ENCODE results near the gene ST8SIA5. TPM values are rescaled to one million over a fixed set of nuclear protein-coding genes. Genes with fewer than 3 reads are reported as not detected.

Gene ST8SIA5
- total RNA-seq, 1 experiment from 2014 or later, result 5.4 TPM

- H3K9me3 Mint-ChIP-seq, result no peaks in the 10 kb centered on the region
- TF ChIP-seq, protein P1, sequence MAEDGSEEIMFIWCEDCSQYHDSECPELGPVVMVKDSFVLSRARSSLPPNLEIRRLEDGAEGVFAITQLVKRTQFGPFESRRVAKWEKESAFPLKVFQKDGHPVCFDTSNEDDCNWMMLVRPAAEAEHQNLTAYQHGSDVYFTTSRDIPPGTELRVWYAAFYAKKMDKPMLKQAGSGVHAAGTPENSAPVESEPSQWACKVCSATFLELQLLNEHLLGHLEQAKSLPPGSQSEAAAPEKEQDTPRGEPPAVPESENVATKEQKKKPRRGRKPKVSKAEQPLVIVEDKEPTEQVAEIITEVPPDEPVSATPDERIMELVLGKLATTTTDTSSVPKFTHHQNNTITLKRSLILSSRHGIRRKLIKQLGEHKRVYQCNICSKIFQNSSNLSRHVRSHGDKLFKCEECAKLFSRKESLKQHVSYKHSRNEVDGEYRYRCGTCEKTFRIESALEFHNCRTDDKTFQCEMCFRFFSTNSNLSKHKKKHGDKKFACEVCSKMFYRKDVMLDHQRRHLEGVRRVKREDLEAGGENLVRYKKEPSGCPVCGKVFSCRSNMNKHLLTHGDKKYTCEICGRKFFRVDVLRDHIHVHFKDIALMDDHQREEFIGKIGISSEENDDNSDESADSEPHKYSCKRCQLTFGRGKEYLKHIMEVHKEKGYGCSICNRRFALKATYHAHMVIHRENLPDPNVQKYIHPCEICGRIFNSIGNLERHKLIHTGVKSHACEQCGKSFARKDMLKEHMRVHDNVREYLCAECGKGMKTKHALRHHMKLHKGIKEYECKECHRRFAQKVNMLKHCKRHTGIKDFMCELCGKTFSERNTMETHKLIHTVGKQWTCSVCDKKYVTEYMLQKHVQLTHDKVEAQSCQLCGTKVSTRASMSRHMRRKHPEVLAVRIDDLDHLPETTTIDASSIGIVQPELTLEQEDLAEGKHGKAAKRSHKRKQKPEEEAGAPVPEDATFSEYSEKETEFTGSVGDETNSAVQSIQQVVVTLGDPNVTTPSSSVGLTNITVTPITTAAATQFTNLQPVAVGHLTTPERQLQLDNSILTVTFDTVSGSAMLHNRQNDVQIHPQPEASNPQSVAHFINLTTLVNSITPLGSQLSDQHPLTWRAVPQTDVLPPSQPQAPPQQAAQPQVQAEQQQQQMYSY (CRISPR knock-in tag; IDR thresholded peaks at IDR 0.05), result no peak
- ChIA-PET POLR2A (no interaction called here), CTCF (interaction anchor here (0.9 to 5.0 kb wide), 4 partner anchors 22 to 114 kb away, joined by 3 to 29 read pairs (median 4); no protein-coding TSS in a partner anchor)
- H3K4me1 Mint-ChIP-seq, result peaks cover 10% of the 10 kb centered on the region
- no peak for DNase-seq (ENCODE audit: low spot score)
- H3K27ac Mint-ChIP-seq, result no peak overlapping the region
- no peak overlapping the region for H3K4me3 Mint-ChIP-seq
- no peaks in the 10 kb centered on the region for H3K36me3 Mint-ChIP-seq
- no peaks in the 10 kb centered on the region for H3K27me3 Mint-ChIP-seq (ENCODE audit: low read depth)
- no peak for ATAC-seq
Observed at GRCh38 chr18:46679846-46680598, 76.8 kb downstream of the ST8SIA5 start.

- Mint-ChIP-seq H3K4me1 (peaks cover 11% of the 10 kb centered on the region), H3K9me3 (no peaks in the 10 kb centered on the region), H3K27ac (no peak overlapping the region), H3K36me3 (no peaks in the 10 kb centered on the region), H3K4me3 (no peak overlapping the region), H3K27me3 (ENCODE audit: low read depth) (no peaks in the 10 kb centered on the region; the same call in 1 of the 2 replicates)
- CTCF ChIA-PET, result interaction anchor here (1.2 to 5.0 kb wide), 3 partner anchors 19 to 33 kb away, joined by 3 to 29 read pairs (median 3); no protein-coding TSS in a partner anchor
- POLR2A ChIA-PET, result no interaction called here
- TF ChIP-seq, protein P2, sequence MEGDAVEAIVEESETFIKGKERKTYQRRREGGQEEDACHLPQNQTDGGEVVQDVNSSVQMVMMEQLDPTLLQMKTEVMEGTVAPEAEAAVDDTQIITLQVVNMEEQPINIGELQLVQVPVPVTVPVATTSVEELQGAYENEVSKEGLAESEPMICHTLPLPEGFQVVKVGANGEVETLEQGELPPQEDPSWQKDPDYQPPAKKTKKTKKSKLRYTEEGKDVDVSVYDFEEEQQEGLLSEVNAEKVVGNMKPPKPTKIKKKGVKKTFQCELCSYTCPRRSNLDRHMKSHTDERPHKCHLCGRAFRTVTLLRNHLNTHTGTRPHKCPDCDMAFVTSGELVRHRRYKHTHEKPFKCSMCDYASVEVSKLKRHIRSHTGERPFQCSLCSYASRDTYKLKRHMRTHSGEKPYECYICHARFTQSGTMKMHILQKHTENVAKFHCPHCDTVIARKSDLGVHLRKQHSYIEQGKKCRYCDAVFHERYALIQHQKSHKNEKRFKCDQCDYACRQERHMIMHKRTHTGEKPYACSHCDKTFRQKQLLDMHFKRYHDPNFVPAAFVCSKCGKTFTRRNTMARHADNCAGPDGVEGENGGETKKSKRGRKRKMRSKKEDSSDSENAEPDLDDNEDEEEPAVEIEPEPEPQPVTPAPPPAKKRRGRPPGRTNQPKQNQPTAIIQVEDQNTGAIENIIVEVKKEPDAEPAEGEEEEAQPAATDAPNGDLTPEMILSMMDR (IDR thresholded peaks at IDR 0.05), result no peak
- TF ChIP-seq NFYB (CRISPR knock-in tag; conservative IDR thresholded peaks at IDR 0.05; ENCODE audit: low read depth), result no peak
- TF ChIP-seq, protein P3, sequence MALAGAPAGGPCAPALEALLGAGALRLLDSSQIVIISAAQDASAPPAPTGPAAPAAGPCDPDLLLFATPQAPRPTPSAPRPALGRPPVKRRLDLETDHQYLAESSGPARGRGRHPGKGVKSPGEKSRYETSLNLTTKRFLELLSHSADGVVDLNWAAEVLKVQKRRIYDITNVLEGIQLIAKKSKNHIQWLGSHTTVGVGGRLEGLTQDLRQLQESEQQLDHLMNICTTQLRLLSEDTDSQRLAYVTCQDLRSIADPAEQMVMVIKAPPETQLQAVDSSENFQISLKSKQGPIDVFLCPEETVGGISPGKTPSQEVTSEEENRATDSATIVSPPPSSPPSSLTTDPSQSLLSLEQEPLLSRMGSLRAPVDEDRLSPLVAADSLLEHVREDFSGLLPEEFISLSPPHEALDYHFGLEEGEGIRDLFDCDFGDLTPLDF (CRISPR knock-in tag; IDR thresholded peaks at IDR 0.05), result no peak
- no peak for ATAC-seq
- no peak for DNase-seq (ENCODE audit: low spot score)
Observed at GRCh38 chr18:46678785-46679399, 78.0 kb downstream of the ST8SIA5 start.

- ATAC-seq (no peak), DNase-seq (ENCODE audit: low spot score) (no peak)
- ChIA-PET POLR2A (no interaction called here), CTCF (interaction anchor here (1.0 to 5.0 kb wide), 3 partner anchors 18 to 77 kb away, joined by 3 to 29 read pairs (median 3); no protein-coding TSS in a partner anchor)
- TF ChIP-seq, protein P4, sequence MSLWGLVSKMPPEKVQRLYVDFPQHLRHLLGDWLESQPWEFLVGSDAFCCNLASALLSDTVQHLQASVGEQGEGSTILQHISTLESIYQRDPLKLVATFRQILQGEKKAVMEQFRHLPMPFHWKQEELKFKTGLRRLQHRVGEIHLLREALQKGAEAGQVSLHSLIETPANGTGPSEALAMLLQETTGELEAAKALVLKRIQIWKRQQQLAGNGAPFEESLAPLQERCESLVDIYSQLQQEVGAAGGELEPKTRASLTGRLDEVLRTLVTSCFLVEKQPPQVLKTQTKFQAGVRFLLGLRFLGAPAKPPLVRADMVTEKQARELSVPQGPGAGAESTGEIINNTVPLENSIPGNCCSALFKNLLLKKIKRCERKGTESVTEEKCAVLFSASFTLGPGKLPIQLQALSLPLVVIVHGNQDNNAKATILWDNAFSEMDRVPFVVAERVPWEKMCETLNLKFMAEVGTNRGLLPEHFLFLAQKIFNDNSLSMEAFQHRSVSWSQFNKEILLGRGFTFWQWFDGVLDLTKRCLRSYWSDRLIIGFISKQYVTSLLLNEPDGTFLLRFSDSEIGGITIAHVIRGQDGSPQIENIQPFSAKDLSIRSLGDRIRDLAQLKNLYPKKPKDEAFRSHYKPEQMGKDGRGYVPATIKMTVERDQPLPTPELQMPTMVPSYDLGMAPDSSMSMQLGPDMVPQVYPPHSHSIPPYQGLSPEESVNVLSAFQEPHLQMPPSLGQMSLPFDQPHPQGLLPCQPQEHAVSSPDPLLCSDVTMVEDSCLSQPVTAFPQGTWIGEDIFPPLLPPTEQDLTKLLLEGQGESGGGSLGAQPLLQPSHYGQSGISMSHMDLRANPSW (CRISPR knock-in tag; conservative IDR thresholded peaks at IDR 0.05; ENCODE audit: low read depth), result no peak
- TF ChIP-seq FOXJ3 (CRISPR knock-in tag; IDR thresholded peaks at IDR 0.05; ENCODE audit: borderline replicate concordance), result no peak
- no peak for TF ChIP-seq EMX1 (CRISPR knock-in tag; IDR thresholded peaks at IDR 0.05)
- TF ChIP-seq KAT7 (CRISPR knock-in tag; IDR thresholded peaks at IDR 0.05; ENCODE audit: borderline replicate concordance), result no peak
- no peak for TF ChIP-seq MYBL2 (CRISPR knock-in tag; IDR thresholded peaks at IDR 0.05)
- TF ChIP-seq, protein P1 (CRISPR knock-in tag; IDR thresholded peaks at IDR 0.05), result no peak
- TF ChIP-seq PRRX2 (CRISPR knock-in tag; IDR thresholded peaks at IDR 0.05), result no peak
- Mint-ChIP-seq H3K36me3 (no peaks in the 10 kb centered on the region), H3K27ac (no peak overlapping the region), H3K9me3 (no peaks in the 10 kb centered on the region), H3K4me1 (peaks cover 14% of the 10 kb centered on the region), H3K27me3 (ENCODE audit: low read depth) (no peaks in the 10 kb centered on the region; the same call in 1 of the 2 replicates), H3K4me3 (no peak overlapping the region)
Observed at GRCh38 chr18:46678041-46678440, 78.8 kb downstream of the ST8SIA5 start.
